Measurements from ENCODE around the gene CHCHD6.

- TF ChIP-seq, protein P1, sequence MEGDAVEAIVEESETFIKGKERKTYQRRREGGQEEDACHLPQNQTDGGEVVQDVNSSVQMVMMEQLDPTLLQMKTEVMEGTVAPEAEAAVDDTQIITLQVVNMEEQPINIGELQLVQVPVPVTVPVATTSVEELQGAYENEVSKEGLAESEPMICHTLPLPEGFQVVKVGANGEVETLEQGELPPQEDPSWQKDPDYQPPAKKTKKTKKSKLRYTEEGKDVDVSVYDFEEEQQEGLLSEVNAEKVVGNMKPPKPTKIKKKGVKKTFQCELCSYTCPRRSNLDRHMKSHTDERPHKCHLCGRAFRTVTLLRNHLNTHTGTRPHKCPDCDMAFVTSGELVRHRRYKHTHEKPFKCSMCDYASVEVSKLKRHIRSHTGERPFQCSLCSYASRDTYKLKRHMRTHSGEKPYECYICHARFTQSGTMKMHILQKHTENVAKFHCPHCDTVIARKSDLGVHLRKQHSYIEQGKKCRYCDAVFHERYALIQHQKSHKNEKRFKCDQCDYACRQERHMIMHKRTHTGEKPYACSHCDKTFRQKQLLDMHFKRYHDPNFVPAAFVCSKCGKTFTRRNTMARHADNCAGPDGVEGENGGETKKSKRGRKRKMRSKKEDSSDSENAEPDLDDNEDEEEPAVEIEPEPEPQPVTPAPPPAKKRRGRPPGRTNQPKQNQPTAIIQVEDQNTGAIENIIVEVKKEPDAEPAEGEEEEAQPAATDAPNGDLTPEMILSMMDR (IDR thresholded peaks at IDR 0.05) = no peak
- TF ChIP-seq POLR2A (IDR thresholded peaks at IDR 0.05) = no peak
Measured at GRCh38 chr3:126917232-126917804, 213.3 kb downstream of the CHCHD6 start.
